DMS53 (cell line): ENCODE results near the gene NKX6-2.

Source experiments
- DNase-seq: peaks from one replicate; lab custom pipeline; 2025; lab: John Stamatoyannopoulos, UW

NKX6-2 gene

GRCh38 chr10:132737390-132738048, 48.4 kb downstream of the NKX6-2 start:
- DNase-seq = no peak

GRCh38 chr10:132735923-132736391, 50.0 kb downstream of the NKX6-2 start:
- DNase-seq = no peak

GRCh38 chr10:132735341-132735775, 50.6 kb downstream of the NKX6-2 start:
- DNase-seq = no peak

DNA sequence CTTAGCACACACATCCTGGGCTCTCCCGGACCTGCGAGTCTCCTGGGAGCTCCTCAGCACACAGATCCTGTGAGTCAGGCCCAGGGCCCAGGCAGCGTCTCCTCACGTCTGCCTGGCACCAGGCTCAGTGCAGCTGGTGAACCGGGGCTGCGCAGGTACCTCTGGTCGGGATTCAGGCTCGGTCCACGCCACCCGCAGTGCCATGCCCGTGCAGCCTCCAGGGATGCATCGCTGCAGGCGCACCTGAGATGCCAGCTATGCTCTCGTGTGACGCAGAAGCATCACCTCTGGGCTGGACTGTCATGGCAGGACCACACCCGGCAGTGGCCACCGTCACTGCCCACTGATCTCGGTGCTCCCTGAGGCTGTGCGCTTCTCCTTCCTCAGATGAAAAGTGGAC, 52.0 kb downstream of the NKX6-2 start:
- no peak for DNase-seq
